GM12878 (cell line): ENCODE results near the gene MEIKIN. TPM values are rescaled to one million over a fixed set of nuclear protein-coding genes. Genes with fewer than 3 reads are reported as not detected.

Experiments
- ATAC-seq: fragments of 200-7000 bp; cut with Tn5 transposase; 3 replicates; pipeline ENCODE4 v1.9.1; 2020; ENCODE audit warnings: mild to moderate bottlenecking, moderate library complexity
- BruUV-seq: library from RNA; stranded (reverse); fragments of 400-500 nt; replicated peaks from 2 replicates; lab custom pipeline; 2021; lab: Mats Ljungman, UMichigan
- CTCF ChIA-PET: fragments of 300-600 bp; sonication (Branson Sonifier 250); formaldehyde crosslinking; extraction: SDS; loops from one replicate; lab custom pipeline; 2021; ENCODE audit warnings: inconsistent platforms; lab: Yijun Ruan, JAX
- POLR2A ChIA-PET: fragments of 350-600 bp; formaldehyde crosslinking; extraction: SDS; loops from one replicate; lab custom pipeline; 2021; ENCODE audit warnings: inconsistent platforms; lab: Charles Lee
- RAD21 ChIA-PET: fragments of 300-600 bp; sonication (Branson Sonifier 250); formaldehyde crosslinking; loops from one replicate; lab custom pipeline; 2023; ENCODE audit warnings: antibody characterized with exemption; ENCODE audit not compliant: unreplicated experiment; lab: Charles Lee
- SMC1A ChIA-PET: fragments of 300-600 bp; sonication (Branson Sonifier 250); formaldehyde crosslinking; loops from one replicate; lab custom pipeline; 2023; ENCODE audit not compliant: unreplicated experiment, uncharacterized antibody; lab: Charles Lee
- DNase-seq: peaks from one replicate; pipeline ENCODE4 v3.0.0-alpha.2; 2011; ENCODE audit warnings: low read depth, low spot score
- FAIRE-seq: peaks from 3 replicates; lab custom pipeline; 2011; peaks lifted over from hg19 to GRCh38; lab: Jason Lieb, UNC
- H2AFZ ChIP-seq: 2 replicates; pipeline ENCODE4 v1.6.0; 2011; ENCODE audit warnings: low read depth, low read length, control low read depth; ENCODE audit not compliant: control insufficient read depth
- H3K27ac ChIP-seq: 2 replicates; pipeline ENCODE4 v1.5.1; 2011; ENCODE audit warnings: control low read depth; ENCODE audit not compliant: control insufficient read depth, insufficient read depth
- H3K27me3 ChIP-seq, 2 experiments: replicated peaks in 1 of 2; 2 replicates each; pipeline versions ENCODE4 v1.6.0 to v1.6.1; 2011; ENCODE audit warnings: low read length in 1 of 2; ENCODE audit not compliant: control insufficient read depth in 2 of 2, insufficient read depth in 2 of 2
- H3K36me3 ChIP-seq, 2 experiments: 2 replicates each; pipeline ENCODE4 v1.5.1; 2011; ENCODE audit warnings: low read length in 1 of 2; ENCODE audit not compliant: control insufficient read depth in 2 of 2, insufficient read depth in 2 of 2
- H3K4me1 ChIP-seq: 2 replicates; pipeline ENCODE4 v1.6.1; 2011; ENCODE audit warnings: mild to moderate bottlenecking, low read length, moderate library complexity, mixed read lengths; ENCODE audit not compliant: control insufficient read depth, insufficient read depth
- H3K4me2 ChIP-seq: 2 replicates; pipeline ENCODE4 v1.6.0; 2011; ENCODE audit warnings: control low read depth; ENCODE audit not compliant: control insufficient read depth, insufficient read depth
- H3K4me3 ChIP-seq: fragments of 200-600 bp; sonication (generic); 2 replicates; pipeline ENCODE4 v1.5.1; 2016
- H3K79me2 ChIP-seq: 2 replicates; pipeline ENCODE4 v1.6.0; 2011; ENCODE audit warnings: low read length; ENCODE audit not compliant: control insufficient read depth, insufficient read depth
- H3K9ac ChIP-seq: 2 replicates; pipeline ENCODE4 v1.8.0; 2011; ENCODE audit warnings: low read length, control low read depth, mixed read lengths; ENCODE audit not compliant: control insufficient read depth, insufficient read depth
- H3K9me3 ChIP-seq: replicated peaks from 3 replicates; pipeline ENCODE4 v1.5.1; 2011; ENCODE audit warnings: mild to moderate bottlenecking, low read length; ENCODE audit not compliant: control insufficient read depth, insufficient read depth
- H4K20me1 ChIP-seq: 2 replicates; pipeline ENCODE4 v1.6.0; 2011; ENCODE audit not compliant: control insufficient read depth, insufficient read depth
- CBX5 ChIP-seq: sonication (generic); IDR thresholded peaks from 2 replicates; pipeline ENCODE4 v1.6.1; 2016; ENCODE audit warnings: low read depth, moderate library complexity, mild to moderate bottlenecking, inconsistent platforms
- EED ChIP-seq: sonication (generic); IDR thresholded peaks from 2 replicates; pipeline ENCODE4 v1.6.1; 2016; ENCODE audit warnings: antibody characterized with exemption, low read depth
- GABPA ChIP-seq: IDR thresholded peaks from 2 replicates; pipeline ENCODE4 v1.6.1; 2014; ENCODE audit warnings: antibody characterized with exemption, low read depth, mild to moderate bottlenecking, inconsistent platforms
- HDAC6 ChIP-seq: fragments of 200-600 bp; sonication (generic); IDR thresholded peaks from one replicate; pipeline ENCODE4 v1.8.0; 2017; ENCODE audit warnings: antibody characterized with exemption; ENCODE audit not compliant: unreplicated experiment
- NR2F1 ChIP-seq: fragments of 450-650 bp; conservative IDR thresholded peaks from 2 replicates; pipeline ENCODE4 v1.6.1; 2017; ENCODE audit warnings: mild to moderate bottlenecking
- RBBP5 ChIP-seq: fragments of 200-600 bp; sonication (generic); conservative IDR thresholded peaks from 2 replicates; pipeline ENCODE4 v1.6.1; 2016
- RFX5 ChIP-seq: IDR thresholded peaks from 2 replicates; pipeline ENCODE4 v1.6.1; 2011; ENCODE audit warnings: low read depth, low read length, improper control_type of control experiment
- SKIL ChIP-seq: fragments of 450-650 bp; IDR thresholded peaks from 2 replicates; pipeline ENCODE4 v1.6.1; 2017; ENCODE audit warnings: mild to moderate bottlenecking, low read depth, inconsistent platforms; ENCODE audit not compliant: poor library complexity, severe bottlenecking
- SMAD1 ChIP-seq: fragments of 450-650 bp; IDR thresholded peaks from 2 replicates; pipeline ENCODE4 v1.6.1; 2018; ENCODE audit warnings: mild to moderate bottlenecking, low read depth; ENCODE audit not compliant: partially characterized antibody
- SUPT20H ChIP-seq: IDR thresholded peaks from 2 replicates; pipeline ENCODE4 v1.6.1; 2011; ENCODE audit warnings: low read depth, mild to moderate bottlenecking, low read length, moderate library complexity, borderline replicate concordance; ENCODE audit not compliant: control insufficient read depth
- YBX1 ChIP-seq: fragments of 450-650 bp; IDR thresholded peaks from 2 replicates; pipeline ENCODE4 v1.6.1; 2016; ENCODE audit warnings: antibody characterized with exemption
- ZBED1 ChIP-seq: IDR thresholded peaks from 2 replicates; pipeline ENCODE4 v1.6.1; 2016; ENCODE audit warnings: borderline replicate concordance
- ZNF384 ChIP-seq: IDR thresholded peaks from 2 replicates; pipeline ENCODE4 v1.6.1; 2012; ENCODE audit warnings: low read depth, mild to moderate bottlenecking, low read length, improper control_type of control experiment, borderline replicate concordance
- ZNF622 ChIP-seq: fragments of 450-650 bp; IDR thresholded peaks from 2 replicates; pipeline ENCODE4 v1.6.1; 2017; ENCODE audit warnings: mild to moderate bottlenecking, inconsistent platforms
- WGBS: methylation state at CpG from one replicate; pipeline ENCODE4 v1.1.6; 2016; ENCODE audit warnings: low lambda C conversion rate; ENCODE audit not compliant: insufficient replicate concordance, insufficient coverage; ENCODE audit errors: missing lambda C conversion rate; 5-methylcytosine and 5-hydroxymethylcytosine counted together
- in situ Hi-C: fragments of 300-500 bp; cut with MboI; formaldehyde crosslinking; loops from 9 replicates; pipeline ENCODE4 v1.14.3; 2018; ENCODE audit warnings: mixed read lengths
- intact Hi-C: fragments of 100-400 bp; cut with micrococcal nuclease; formaldehyde crosslinking; loops from one replicate; pipeline ENCODE4 v1.14.2; 2022; ENCODE audit not compliant: unreplicated experiment
- polyA plus RNA-seq, 11 experiments: library from polyadenylated mRNA; depleted of rRNA in 4 of 11; unstranded in 6 of 11; stranded (reverse) in 5 of 11; fragments of >200 nt; fragmentation: Nextera tagmentation in 4 of 11; fragmentation: Illumina TruSeq in 1 of 11; extraction: Ambion mirVana in 4 of 11; extraction: Trizol in 1 of 11; gene quantifications; 1 replicate in 1 of 11; 2 replicates in 10 of 11; pipeline versions ENCODE4 v1.2.1 to v1.2.3, GENCODE V29; 2011 to 2016; ENCODE audit warnings: inconsistent platforms in 2 of 11, missing spikeins in 2 of 11, low read depth in 1 of 11
- total RNA-seq, 4 experiments: library from RNA; depleted of rRNA in 3 of 4; stranded (reverse); fragments of >200 nt in 3 of 4; fragmentation: Illumina TruSeq in 1 of 4; extraction: Trizol in 1 of 4; gene quantifications; 2 replicates each; pipeline versions ENCODE4 v1.2.1 to v1.2.3, GENCODE V29; 2013 to 2021
- TF ChIP-seq, protein P1 (sequence below): fragments of 450-650 bp; IDR thresholded peaks from 2 replicates; pipeline ENCODE4 v1.6.1; 2016; ENCODE audit warnings: mild to moderate bottlenecking
- TF ChIP-seq, protein P2 (sequence below): fragments of 450-650 bp; formaldehyde crosslinking; IDR thresholded peaks from 2 replicates; pipeline ENCODE4 v1.5.0; 2022; ENCODE audit warnings: mild to moderate bottlenecking, missing genetic modification characterization
- TF ChIP-seq, protein P3 (sequence below): IDR thresholded peaks from 2 replicates; pipeline ENCODE4 v1.6.1; 2011; ENCODE audit warnings: borderline replicate concordance, low read depth, mild to moderate bottlenecking, moderate library complexity, mixed read lengths, low read length; ENCODE audit not compliant: insufficient read depth; ENCODE audit errors: extremely low read length

MEIKIN gene
- total and polyA plus RNA-seq, 10 of the 15 experiments (the other 5 are each of a cell fraction or from before 2014, with no cell fraction given) = not detected

DNA sequence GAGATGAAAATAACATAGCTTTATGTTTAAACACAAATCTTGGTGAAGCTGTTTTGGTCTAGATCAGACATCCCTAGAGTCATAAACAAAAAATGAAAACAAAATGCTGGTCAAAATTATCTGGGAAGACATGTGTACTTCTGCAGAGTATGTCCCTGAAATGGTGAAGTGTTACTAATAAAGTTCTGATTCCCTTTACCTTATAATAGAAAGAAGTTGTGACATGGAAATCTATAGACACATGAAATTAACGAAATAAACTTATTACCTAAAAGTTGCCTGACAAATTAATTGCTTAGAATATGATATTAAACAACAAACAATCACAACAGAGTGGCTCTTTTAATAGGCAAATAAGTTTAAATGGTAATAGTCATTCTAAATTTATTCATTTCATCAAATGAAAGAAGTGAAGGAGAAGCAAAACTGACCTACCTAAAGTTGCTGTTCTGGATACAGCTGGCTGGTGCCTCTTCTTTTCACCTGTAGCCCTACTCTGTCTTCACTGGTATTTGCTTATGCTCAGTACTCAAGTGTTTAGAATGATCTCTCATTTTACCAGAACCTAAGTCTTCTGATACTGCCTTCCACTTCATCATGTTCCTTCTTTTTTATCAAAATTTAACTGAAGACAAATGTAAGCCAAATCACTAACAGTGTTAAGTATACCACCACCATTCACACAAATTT, 187.5 kb downstream of the MEIKIN start:
- no peaks in the 10 kb centered on the region for H3K27me3 ChIP-seq
- 0 out of 2 replicates have a peak, but pooled peaks cover 2% of the 10 kb centered on the region for H4K20me1 ChIP-seq
- intact Hi-C loops = no loop called here
- no peak for DNase-seq
- peaks cover 19% of the 10 kb centered on the region for H3K4me1 ChIP-seq
- ChIA-PET CTCF (no interaction called here), SMC1A (no interaction called here), POLR2A (interaction anchor here (1.1 kb wide), 1 partner anchor 40 kb away, joined by 3 read pairs; no protein-coding TSS in a partner anchor), RAD21 (interaction anchor here (0.5 kb wide), 1 partner anchor 111 kb away, joined by 3 read pairs; no protein-coding TSS in a partner anchor)
- in situ Hi-C loops = no loop called here
- H3K79me2 ChIP-seq = peaks cover 46% of the 10 kb centered on the region
- H3K9me3 ChIP-seq = no peaks in the 10 kb centered on the region
- 96% methylated on average over 1 of the region's 1 CpG for WGBS
- H3K9ac ChIP-seq = no peak overlapping the region
- H3K4me2 ChIP-seq = no peak overlapping the region; the same call in 1 of the 2 replicates
- no peak overlapping the region for H3K27ac ChIP-seq
- BruUV-seq = no TSS peak
- ATAC-seq = peak; percentile 69
- H3K36me3 ChIP-seq = no peaks in the 10 kb centered on the region
- FAIRE-seq = no peak
- H3K4me3 ChIP-seq = no peak overlapping the region
- H2AFZ ChIP-seq = no peak overlapping the region
- TF ChIP-seq SKIL (no peak), YBX1 (no peak), SUPT20H (no peak), RFX5 (no peak), GABPA (no peak), CBX5 (no peak), SMAD1 (no peak), ZNF384 (no peak), RBBP5 (no peak), EED (no peak), ZBED1 (no peak), NR2F1 (no peak), ZNF622 (no peak), HDAC6 (no peak)
- TF ChIP-seq, protein P1, sequence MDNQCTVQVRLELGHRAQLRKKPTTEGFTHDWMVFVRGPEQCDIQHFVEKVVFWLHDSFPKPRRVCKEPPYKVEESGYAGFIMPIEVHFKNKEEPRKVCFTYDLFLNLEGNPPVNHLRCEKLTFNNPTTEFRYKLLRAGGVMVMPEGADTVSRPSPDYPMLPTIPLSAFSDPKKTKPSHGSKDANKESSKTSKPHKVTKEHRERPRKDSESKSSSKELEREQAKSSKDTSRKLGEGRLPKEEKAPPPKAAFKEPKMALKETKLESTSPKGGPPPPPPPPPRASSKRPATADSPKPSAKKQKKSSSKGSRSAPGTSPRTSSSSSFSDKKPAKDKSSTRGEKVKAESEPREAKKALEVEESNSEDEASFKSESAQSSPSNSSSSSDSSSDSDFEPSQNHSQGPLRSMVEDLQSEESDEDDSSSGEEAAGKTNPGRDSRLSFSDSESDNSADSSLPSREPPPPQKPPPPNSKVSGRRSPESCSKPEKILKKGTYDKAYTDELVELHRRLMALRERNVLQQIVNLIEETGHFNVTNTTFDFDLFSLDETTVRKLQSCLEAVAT = no peak
- TF ChIP-seq, protein P2, sequence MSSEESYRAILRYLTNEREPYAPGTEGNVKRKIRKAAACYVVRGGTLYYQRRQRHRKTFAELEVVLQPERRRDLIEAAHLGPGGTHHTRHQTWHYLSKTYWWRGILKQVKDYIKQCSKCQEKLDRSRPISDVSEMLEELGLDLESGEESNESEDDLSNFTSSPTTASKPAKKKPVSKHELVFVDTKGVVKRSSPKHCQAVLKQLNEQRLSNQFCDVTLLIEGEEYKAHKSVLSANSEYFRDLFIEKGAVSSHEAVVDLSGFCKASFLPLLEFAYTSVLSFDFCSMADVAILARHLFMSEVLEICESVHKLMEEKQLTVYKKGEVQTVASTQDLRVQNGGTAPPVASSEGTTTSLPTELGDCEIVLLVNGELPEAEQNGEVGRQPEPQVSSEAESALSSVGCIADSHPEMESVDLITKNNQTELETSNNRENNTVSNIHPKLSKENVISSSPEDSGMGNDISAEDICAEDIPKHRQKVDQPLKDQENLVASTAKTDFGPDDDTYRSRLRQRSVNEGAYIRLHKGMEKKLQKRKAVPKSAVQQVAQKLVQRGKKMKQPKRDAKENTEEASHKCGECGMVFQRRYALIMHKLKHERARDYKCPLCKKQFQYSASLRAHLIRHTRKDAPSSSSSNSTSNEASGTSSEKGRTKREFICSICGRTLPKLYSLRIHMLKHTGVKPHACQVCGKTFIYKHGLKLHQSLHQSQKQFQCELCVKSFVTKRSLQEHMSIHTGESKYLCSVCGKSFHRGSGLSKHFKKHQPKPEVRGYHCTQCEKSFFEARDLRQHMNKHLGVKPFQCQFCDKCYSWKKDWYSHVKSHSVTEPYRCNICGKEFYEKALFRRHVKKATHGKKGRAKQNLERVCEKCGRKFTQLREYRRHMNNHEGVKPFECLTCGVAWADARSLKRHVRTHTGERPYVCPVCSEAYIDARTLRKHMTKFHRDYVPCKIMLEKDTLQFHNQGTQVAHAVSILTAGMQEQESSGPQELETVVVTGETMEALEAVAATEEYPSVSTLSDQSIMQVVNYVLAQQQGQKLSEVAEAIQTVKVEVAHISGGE = no peak
- TF ChIP-seq, protein P3, sequence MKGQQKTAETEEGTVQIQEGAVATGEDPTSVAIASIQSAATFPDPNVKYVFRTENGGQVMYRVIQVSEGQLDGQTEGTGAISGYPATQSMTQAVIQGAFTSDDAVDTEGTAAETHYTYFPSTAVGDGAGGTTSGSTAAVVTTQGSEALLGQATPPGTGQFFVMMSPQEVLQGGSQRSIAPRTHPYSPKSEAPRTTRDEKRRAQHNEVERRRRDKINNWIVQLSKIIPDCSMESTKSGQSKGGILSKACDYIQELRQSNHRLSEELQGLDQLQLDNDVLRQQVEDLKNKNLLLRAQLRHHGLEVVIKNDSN = no peak
